GM23248 (cell line): ENCODE data around the gene YPEL2.

Source experiments
- EZH2 ChIP-seq: fragments of 200-600 bp; sonication (generic); IDR thresholded peaks from 2 replicates; pipeline ENCODE4 v1.6.1; 2018; ENCODE audit warnings: antibody characterized with exemption, mild to moderate bottlenecking; ENCODE audit not compliant: insufficient read depth, poor library complexity, severe bottlenecking
- EZH2phosphoT487 ChIP-seq: fragments of 200-600 bp; sonication (generic); IDR thresholded peaks from 2 replicates; pipeline ENCODE4 v1.6.1; 2018; ENCODE audit warnings: antibody characterized with exemption, moderate library complexity, mild to moderate bottlenecking, low read depth; ENCODE audit not compliant: insufficient read depth

GRCh38 chr17:59353936-59354755 lies 22.7 kb downstream of the YPEL2 start:
- TF ChIP-seq EZH2: no peak
- TF ChIP-seq EZH2phosphoT487: no peak
